Measurements from ENCODE around the gene CUBN. TPM values are rescaled to one million over a fixed set of nuclear protein-coding genes. Genes with fewer than 3 reads are reported as not detected.
A peak's percentile ranks its signal among the peaks of the same experiment; 100 is the strongest.

The CUBN gene
- total RNA-seq, 6 experiments from 2014 or later = 0.43 to 1.7 (median 1.2) TPM

DNA sequence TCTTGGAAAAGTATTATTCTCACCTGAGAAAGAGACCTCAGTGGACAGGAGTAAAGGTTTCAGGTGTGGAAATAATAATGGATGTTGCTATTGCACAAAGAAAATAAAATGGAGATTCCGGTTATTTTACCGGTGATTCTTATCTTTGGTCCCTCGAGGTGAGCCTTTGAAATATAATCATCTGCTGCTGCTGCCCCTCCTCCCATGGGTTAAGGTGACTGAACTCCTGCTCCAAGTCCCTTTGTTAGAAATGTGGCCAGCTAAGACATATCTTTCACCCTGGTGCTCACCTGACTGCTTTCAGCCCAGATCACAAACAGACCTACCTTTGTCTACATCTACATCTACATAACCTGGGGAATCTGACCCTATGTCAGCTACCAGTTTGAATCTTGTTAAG lies 5.7 kb downstream of the CUBN start:
- Mint-ChIP-seq H3K9me3 (no peaks in the 10 kb centered on the region), H3K4me3 (peak overlapping the region; percentile 13; the same call in 1 of the 2 replicates), H3K27me3 (ENCODE audit: insufficient read depth) (no peaks in the 10 kb centered on the region), H3K4me1 (ENCODE audit: low read depth) (peaks cover 42% of the 10 kb centered on the region), H3K36me3 (ENCODE audit: low read depth) (peaks cover 5% of the 10 kb centered on the region), H3K27ac (peak overlapping the region; percentile 91)
- TF ChIP-seq, protein P1, sequence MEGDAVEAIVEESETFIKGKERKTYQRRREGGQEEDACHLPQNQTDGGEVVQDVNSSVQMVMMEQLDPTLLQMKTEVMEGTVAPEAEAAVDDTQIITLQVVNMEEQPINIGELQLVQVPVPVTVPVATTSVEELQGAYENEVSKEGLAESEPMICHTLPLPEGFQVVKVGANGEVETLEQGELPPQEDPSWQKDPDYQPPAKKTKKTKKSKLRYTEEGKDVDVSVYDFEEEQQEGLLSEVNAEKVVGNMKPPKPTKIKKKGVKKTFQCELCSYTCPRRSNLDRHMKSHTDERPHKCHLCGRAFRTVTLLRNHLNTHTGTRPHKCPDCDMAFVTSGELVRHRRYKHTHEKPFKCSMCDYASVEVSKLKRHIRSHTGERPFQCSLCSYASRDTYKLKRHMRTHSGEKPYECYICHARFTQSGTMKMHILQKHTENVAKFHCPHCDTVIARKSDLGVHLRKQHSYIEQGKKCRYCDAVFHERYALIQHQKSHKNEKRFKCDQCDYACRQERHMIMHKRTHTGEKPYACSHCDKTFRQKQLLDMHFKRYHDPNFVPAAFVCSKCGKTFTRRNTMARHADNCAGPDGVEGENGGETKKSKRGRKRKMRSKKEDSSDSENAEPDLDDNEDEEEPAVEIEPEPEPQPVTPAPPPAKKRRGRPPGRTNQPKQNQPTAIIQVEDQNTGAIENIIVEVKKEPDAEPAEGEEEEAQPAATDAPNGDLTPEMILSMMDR (IDR thresholded peaks at IDR 0.05) = no peak
- DNase-seq = no peak

DNA sequence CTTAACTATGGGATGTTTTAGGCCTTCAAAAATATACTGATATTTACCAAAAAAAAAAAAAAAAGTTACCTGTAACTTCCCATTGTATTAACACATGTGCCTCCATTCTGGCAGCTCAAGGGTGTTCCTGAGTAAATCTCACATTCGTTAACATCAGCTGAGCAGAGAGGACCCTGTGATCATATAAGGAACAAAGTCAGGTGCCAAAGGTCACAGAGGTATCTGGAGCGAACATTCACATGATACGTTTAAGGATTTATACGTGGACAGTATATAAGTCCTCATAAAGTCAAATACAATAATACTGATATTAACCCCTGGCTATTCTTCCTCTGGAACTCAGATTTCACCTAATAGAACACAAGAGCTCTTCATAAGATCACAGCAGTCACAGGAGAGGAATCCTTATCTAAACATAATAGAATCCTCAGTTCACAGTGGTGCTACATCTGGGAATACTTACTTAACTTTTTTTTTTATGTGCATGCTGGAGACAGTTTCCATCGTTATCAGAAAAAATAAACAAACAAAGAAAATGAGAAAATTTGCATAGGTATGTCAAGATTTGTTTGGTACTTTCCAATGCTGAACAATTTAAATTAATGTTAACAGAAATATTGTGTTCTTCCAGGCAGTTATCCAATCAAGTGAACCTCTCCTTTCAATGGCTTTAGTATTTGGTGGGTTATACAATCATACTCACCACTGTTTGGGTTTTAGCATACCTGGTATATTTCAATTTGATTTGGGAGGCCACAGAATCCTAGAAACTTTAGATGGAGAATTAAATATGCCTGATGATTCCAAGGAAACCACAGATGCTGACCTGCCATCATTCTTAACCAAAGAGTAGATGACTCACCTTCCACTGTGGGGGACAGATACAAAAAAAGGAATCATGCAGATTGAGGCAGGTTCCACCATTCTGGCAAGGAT lies 6.6 kb downstream of the CUBN start:
- H3K27ac Mint-ChIP-seq = peak overlapping the region; percentile 91
- TF ChIP-seq, protein P1 (IDR thresholded peaks at IDR 0.05) = no peak
- H3K27me3 Mint-ChIP-seq (ENCODE audit: insufficient read depth) = no peaks in the 10 kb centered on the region
- peak overlapping the region; percentile 13; the same call in 1 of the 2 replicates for H3K4me3 Mint-ChIP-seq
- H3K4me1 Mint-ChIP-seq (ENCODE audit: low read depth) = peaks cover 45% of the 10 kb centered on the region
- DNase-seq = peak; percentile 88
- peaks cover 5% of the 10 kb centered on the region for H3K36me3 Mint-ChIP-seq (ENCODE audit: low read depth)
- no peaks in the 10 kb centered on the region for H3K9me3 Mint-ChIP-seq

DNA sequence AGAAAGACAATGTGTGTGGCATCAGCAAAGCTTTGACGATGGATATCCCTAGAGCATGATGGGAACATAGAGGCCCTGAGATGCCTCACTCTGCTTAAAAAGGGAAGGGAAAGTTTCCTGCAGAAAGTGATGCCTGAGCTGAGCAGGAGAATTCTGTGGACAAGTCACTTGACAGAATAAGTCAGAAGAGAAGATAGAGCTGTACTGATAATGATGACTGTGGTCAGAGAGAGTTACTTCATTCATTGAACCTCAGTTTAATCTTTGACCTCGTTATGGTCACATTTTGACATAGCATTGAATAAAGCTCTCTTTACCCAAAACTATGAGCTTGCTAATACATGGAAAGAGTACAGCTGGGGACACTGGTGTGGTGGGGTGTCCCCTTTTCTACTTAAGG lies 7.6 kb downstream of the CUBN start:
- Mint-ChIP-seq H3K27me3 (ENCODE audit: insufficient read depth) (no peaks in the 10 kb centered on the region), H3K36me3 (ENCODE audit: low read depth) (peaks cover 5% of the 10 kb centered on the region), H3K27ac (peak overlapping the region; percentile 91), H3K4me3 (0 out of 2 replicates have a peak overlapping the region, but pooled peaks have one; percentile 13), H3K9me3 (no peaks in the 10 kb centered on the region), H3K4me1 (ENCODE audit: low read depth) (peaks cover 50% of the 10 kb centered on the region)
- TF ChIP-seq, protein P1 (IDR thresholded peaks at IDR 0.05) = no peak
- peak; percentile 25 for DNase-seq

DNA sequence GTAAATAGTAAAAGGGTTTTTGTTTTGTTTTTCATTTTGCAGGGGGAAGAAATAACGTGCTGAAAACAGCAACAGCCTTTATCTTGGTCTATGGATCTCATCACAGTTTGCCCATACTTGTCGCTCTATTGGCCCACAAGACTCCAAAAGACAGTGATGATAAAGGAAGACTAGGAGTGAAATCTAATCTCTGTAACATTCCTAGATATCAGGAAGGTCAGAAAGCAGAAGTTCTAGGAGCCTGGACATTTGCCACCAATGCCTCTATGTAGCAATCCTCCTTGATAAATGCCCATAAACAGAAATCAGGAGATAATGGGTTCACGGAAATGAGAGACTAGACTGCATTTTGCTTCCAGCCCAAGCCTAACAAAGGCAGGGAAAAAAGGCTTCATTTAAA lies 8.9 kb downstream of the CUBN start:
- TF ChIP-seq, protein P1 (IDR thresholded peaks at IDR 0.05) = no peak
- peaks cover 64% of the 10 kb centered on the region for H3K4me1 Mint-ChIP-seq (ENCODE audit: low read depth)
- H3K4me3 Mint-ChIP-seq = no peak overlapping the region
- H3K9me3 Mint-ChIP-seq = no peaks in the 10 kb centered on the region
- peaks cover 5% of the 10 kb centered on the region for H3K36me3 Mint-ChIP-seq (ENCODE audit: low read depth)
- H3K27ac Mint-ChIP-seq = no peak overlapping the region
- no peak for DNase-seq
- H3K27me3 Mint-ChIP-seq (ENCODE audit: insufficient read depth) = no peaks in the 10 kb centered on the region

DNA sequence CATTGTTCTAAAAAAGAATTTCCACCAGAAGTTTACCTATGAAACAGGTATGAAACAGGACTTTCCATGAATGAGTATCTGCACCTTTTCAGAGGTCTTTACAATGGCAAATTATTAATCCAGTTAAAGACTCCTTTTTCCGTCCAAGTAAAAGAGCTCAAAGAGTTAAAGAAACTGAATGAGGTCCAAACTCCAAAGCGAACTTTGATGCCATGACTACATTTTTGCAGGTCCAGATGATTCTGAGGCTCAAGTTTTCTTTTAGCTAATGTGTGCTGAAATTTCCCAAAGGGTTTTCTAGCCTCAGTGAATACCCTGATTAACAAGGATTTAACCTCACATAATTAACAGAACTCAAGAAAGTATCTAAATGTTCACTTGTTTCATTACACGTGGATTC lies 9.8 kb downstream of the CUBN start:
- TF ChIP-seq, protein P1 (IDR thresholded peaks at IDR 0.05) = no peak
- Mint-ChIP-seq H3K9me3 (no peaks in the 10 kb centered on the region), H3K4me1 (ENCODE audit: low read depth) (peaks cover 66% of the 10 kb centered on the region), H3K4me3 (no peak overlapping the region), H3K27me3 (ENCODE audit: insufficient read depth) (no peaks in the 10 kb centered on the region), H3K27ac (no peak overlapping the region), H3K36me3 (ENCODE audit: low read depth) (peaks cover 5% of the 10 kb centered on the region)
- no peak for DNase-seq

Data from HFFc6 (cell line).